KMS-11 (cell line): ENCODE measurements around the gene HHAT.

ENCODE experiments used
- H2AFZ ChIP-seq: fragments of 200-600 bp; sonication (generic); 2 replicates; pipeline ENCODE4 v1.6.1; 2016; ENCODE audit warnings: antibody characterized with exemption, mixed run types, low read depth
- H3K27ac ChIP-seq: fragments of 200-600 bp; sonication (generic); 2 replicates; pipeline ENCODE4 v1.6.1; 2016; ENCODE audit warnings: mild to moderate bottlenecking, mixed run types
- H3K27me3 ChIP-seq: fragments of 200-600 bp; sonication (generic); 2 replicates; pipeline ENCODE4 v1.6.1; 2017; ENCODE audit warnings: mild to moderate bottlenecking, low read depth, mixed run types, moderate library complexity; ENCODE audit not compliant: insufficient read depth
- H3K36me3 ChIP-seq: fragments of 200-600 bp; sonication (generic); 2 replicates; pipeline ENCODE4 v1.6.1; 2017; ENCODE audit warnings: mild to moderate bottlenecking, mixed run types; ENCODE audit not compliant: insufficient read depth
- H3K4me1 ChIP-seq: fragments of 200-600 bp; sonication (generic); 2 replicates; pipeline ENCODE4 v1.6.1; 2016; ENCODE audit warnings: mild to moderate bottlenecking, low read depth, mixed run types; ENCODE audit not compliant: poor library complexity, severe bottlenecking
- H3K4me2 ChIP-seq: fragments of 200-600 bp; sonication (generic); 2 replicates; pipeline ENCODE4 v1.7.0; 2016; ENCODE audit warnings: mild to moderate bottlenecking, mixed run types
- H3K4me3 ChIP-seq: fragments of 200-600 bp; sonication (generic); IDR thresholded peaks from 2 replicates; pipeline ENCODE4 v1.6.1; 2017; ENCODE audit warnings: low read depth, low read length, mixed read lengths; ENCODE audit not compliant: insufficient read depth
- H3K79me2 ChIP-seq: fragments of 200-600 bp; sonication (generic); 2 replicates; pipeline ENCODE4 v1.6.1; 2016; ENCODE audit warnings: low read depth, mixed run types; ENCODE audit not compliant: insufficient read depth
- H3K9ac ChIP-seq: fragments of 200-600 bp; sonication (generic); 2 replicates; pipeline ENCODE4 v1.6.1; 2016; ENCODE audit warnings: mild to moderate bottlenecking, mixed run types
- H4K20me1 ChIP-seq: fragments of 200-600 bp; sonication (generic); 2 replicates; pipeline ENCODE4 v1.6.1; 2016; ENCODE audit warnings: mild to moderate bottlenecking, mixed run types; ENCODE audit not compliant: insufficient read depth
- TF ChIP-seq, protein P1 (sequence below): fragments of 200-600 bp; sonication (generic); conservative IDR thresholded peaks from 2 replicates; pipeline ENCODE4 v1.6.1; 2017; ENCODE audit warnings: low read depth, mild to moderate bottlenecking, antibody characterized with exemption, low read length, moderate library complexity, mixed read lengths

HHAT gene

GRCh38 chr1:210598135-210598652 lies 269.5 kb downstream of the HHAT start:
- H2AFZ ChIP-seq, result no peak overlapping the region
- H3K4me2 ChIP-seq, result no peak overlapping the region

DNA sequence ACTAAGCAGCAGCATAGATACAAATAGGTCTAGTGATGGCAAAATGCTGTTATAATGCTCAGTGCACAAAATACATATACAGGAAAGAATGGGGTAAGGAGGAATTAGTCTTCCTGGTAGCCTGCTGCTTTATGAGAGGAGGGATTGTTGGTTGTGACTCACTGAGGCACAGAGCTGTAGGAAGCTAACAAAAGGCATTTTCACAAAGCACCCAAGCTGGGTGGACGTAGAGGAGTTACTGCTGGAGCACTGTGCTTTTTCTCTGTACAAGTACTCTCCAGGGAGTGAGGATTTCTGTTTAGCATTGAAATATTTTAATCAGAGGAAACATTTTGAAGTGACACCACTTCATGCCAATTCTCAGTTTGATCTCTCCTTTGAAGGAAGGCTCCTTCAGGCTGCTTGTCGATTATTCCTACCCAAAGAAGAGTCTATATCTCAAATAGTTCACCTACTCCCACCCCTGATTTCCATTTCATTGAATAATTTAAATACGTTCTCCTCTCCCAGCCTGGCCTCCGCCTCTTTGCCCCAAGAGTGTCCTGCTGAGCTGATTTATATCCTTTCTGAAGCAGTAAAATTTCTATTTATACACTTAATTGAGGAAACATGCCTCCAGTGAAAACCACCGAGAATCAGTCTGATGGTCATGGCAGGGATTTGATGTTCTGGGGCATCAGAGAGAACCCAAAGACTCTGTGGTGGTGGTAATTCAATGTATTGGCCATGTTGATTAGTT lies 271.9 kb downstream of the HHAT start:
- Histone ChIP-seq H3K27me3 (no peaks in the 10 kb centered on the region), H4K20me1 (no peaks in the 10 kb centered on the region), H3K4me1 (peaks cover 11% of the 10 kb centered on the region), H3K27ac (no peak overlapping the region), H2AFZ (no peak overlapping the region), H3K4me3 (no peak overlapping the region), H3K4me2 (no peak overlapping the region), H3K9ac (no peak overlapping the region), H3K79me2 (no peaks in the 10 kb centered on the region), H3K36me3 (no peaks in the 10 kb centered on the region)
- TF ChIP-seq, protein P1, sequence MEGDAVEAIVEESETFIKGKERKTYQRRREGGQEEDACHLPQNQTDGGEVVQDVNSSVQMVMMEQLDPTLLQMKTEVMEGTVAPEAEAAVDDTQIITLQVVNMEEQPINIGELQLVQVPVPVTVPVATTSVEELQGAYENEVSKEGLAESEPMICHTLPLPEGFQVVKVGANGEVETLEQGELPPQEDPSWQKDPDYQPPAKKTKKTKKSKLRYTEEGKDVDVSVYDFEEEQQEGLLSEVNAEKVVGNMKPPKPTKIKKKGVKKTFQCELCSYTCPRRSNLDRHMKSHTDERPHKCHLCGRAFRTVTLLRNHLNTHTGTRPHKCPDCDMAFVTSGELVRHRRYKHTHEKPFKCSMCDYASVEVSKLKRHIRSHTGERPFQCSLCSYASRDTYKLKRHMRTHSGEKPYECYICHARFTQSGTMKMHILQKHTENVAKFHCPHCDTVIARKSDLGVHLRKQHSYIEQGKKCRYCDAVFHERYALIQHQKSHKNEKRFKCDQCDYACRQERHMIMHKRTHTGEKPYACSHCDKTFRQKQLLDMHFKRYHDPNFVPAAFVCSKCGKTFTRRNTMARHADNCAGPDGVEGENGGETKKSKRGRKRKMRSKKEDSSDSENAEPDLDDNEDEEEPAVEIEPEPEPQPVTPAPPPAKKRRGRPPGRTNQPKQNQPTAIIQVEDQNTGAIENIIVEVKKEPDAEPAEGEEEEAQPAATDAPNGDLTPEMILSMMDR, result no peak

More at GRCh38 chr1:210598135-210598652, 269.5 kb downstream of the HHAT start:
- H3K4me1 ChIP-seq, result peaks cover 6% of the 10 kb centered on the region
- no peaks in the 10 kb centered on the region for H3K36me3 ChIP-seq
- H3K79me2 ChIP-seq, result no peaks in the 10 kb centered on the region
- no peak overlapping the region for H3K9ac ChIP-seq
- TF ChIP-seq, protein P1, result no peak
- no peaks in the 10 kb centered on the region for H4K20me1 ChIP-seq
- H3K27me3 ChIP-seq, result no peaks in the 10 kb centered on the region
- no peak overlapping the region for H3K27ac ChIP-seq
- no peak overlapping the region for H3K4me3 ChIP-seq

GRCh38 chr1:210603123-210603522 lies 274.4 kb downstream of the HHAT start:
- no peaks in the 10 kb centered on the region for H3K36me3 ChIP-seq
- no peak overlapping the region for H3K9ac ChIP-seq
- H3K79me2 ChIP-seq, result no peaks in the 10 kb centered on the region
- TF ChIP-seq, protein P1, result no peak
- H4K20me1 ChIP-seq, result no peaks in the 10 kb centered on the region
- no peaks in the 10 kb centered on the region for H3K27me3 ChIP-seq
- H2AFZ ChIP-seq, result no peak overlapping the region
- peaks cover 11% of the 10 kb centered on the region for H3K4me1 ChIP-seq
- no peak overlapping the region for H3K4me2 ChIP-seq
- H3K27ac ChIP-seq, result no peak overlapping the region
- no peak overlapping the region for H3K4me3 ChIP-seq

- Histone ChIP-seq H3K27me3 (no peaks in the 10 kb centered on the region), H3K9ac (no peak overlapping the region), H3K4me2 (no peak overlapping the region), H2AFZ (no peak overlapping the region), H3K4me3 (no peak overlapping the region), H3K79me2 (no peaks in the 10 kb centered on the region), H3K36me3 (no peaks in the 10 kb centered on the region), H3K27ac (no peak overlapping the region), H3K4me1 (peaks cover 11% of the 10 kb centered on the region), H4K20me1 (no peaks in the 10 kb centered on the region)
- TF ChIP-seq, protein P1, result no peak
Measured at GRCh38 chr1:210605099-210605498, 276.4 kb downstream of the HHAT start.
